NOMO-1 treated with DMSO at 0.1 percent for 48 hours (cell line): ENCODE data around the gene NINJ1.

Experiments used
- DNase-seq: peaks from one replicate; lab custom pipeline; 2025; ENCODE audit not compliant: unreplicated experiment; lab: John Stamatoyannopoulos, UW

Gene NINJ1

GRCh38 chr9:93090091-93090655 is 43.9 kb downstream of the NINJ1 start:
- no peak for DNase-seq

- DNase-seq = no peak
Measured at GRCh38 chr9:93089481-93089991, 44.5 kb downstream of the NINJ1 start.

GRCh38 chr9:93089024-93089423 is 45.0 kb downstream of the NINJ1 start:
- no peak for DNase-seq

- DNase-seq = no peak
Measured at GRCh38 chr9:93088656-93089015, 45.4 kb downstream of the NINJ1 start.

GRCh38 chr9:93087971-93088655 is 45.9 kb downstream of the NINJ1 start:
- no peak for DNase-seq

- no peak for DNase-seq
Measured at GRCh38 chr9:93086447-93087224, 47.4 kb downstream of the NINJ1 start.

GRCh38 chr9:93085676-93086075 is 48.4 kb downstream of the NINJ1 start:
- no peak for DNase-seq

- DNase-seq = no peak
Measured at GRCh38 chr9:93084471-93084881, 49.6 kb downstream of the NINJ1 start.

GRCh38 chr9:93083592-93084470 is 50.2 kb downstream of the NINJ1 start:
- DNase-seq = no peak

GRCh38 chr9:93082841-93083411 is 51.1 kb downstream of the NINJ1 start:
- no peak for DNase-seq

GRCh38 chr9:93081931-93082330 is 52.1 kb downstream of the NINJ1 start:
- no peak for DNase-seq

- DNase-seq = no peak
Measured at GRCh38 chr9:93081081-93081529, 52.9 kb downstream of the NINJ1 start.

- no peak for DNase-seq
Measured at GRCh38 chr9:93080406-93080805, 53.6 kb downstream of the NINJ1 start.

- no peak for DNase-seq
Measured at GRCh38 chr9:93079371-93079770, 54.7 kb downstream of the NINJ1 start.

GRCh38 chr9:93077811-93078210 is 56.2 kb downstream of the NINJ1 start:
- DNase-seq = no peak

GRCh38 chr9:93077367-93077766 is 56.7 kb downstream of the NINJ1 start:
- DNase-seq = no peak

GRCh38 chr9:93076792-93077128 is 57.3 kb downstream of the NINJ1 start:
- DNase-seq = no peak

- DNase-seq = no peak
Measured at GRCh38 chr9:93076101-93076791, 57.8 kb downstream of the NINJ1 start.

- DNase-seq = no peak
Measured at GRCh38 chr9:93072383-93072795, 61.7 kb downstream of the NINJ1 start.
